Natural killer cell (primary cell): ENCODE measurements around the gene UIMC1. TPM values are rescaled to one million over a fixed set of nuclear protein-coding genes. Genes with fewer than 3 reads are reported as not detected.

Experiments used
- ATAC-seq, 3 donors: fragments of 150-1000 bp in 2 of 3; fragments of 200-7000 bp in 1 of 3; cut with Tn5 transposase; 1 replicate in 1 of 3; 2 replicates in 2 of 3; pipeline ENCODE4 v1.10.0; 2021; ENCODE audit warnings: mild to moderate bottlenecking in 2 of 3, moderate library complexity in 2 of 3
- DNase-seq, 2 donors: peaks; one replicate each; pipeline versions ENCODE4 v3.0.0 to v3.0.0-alpha.2; 2013 to 2021; ENCODE audit warnings: mixed read lengths in 1 of 2
- H3K27ac ChIP-seq: one replicate; pipeline ENCODE4 v1.5.1; 2013; ENCODE audit warnings: mild to moderate bottlenecking, low read length
- H3K27me3 ChIP-seq: one replicate; pipeline ENCODE4 v1.6.1; 2013; ENCODE audit warnings: low read length; ENCODE audit not compliant: control insufficient read depth, insufficient read depth
- H3K36me3 ChIP-seq: one replicate; pipeline ENCODE4 v1.6.1; 2013; ENCODE audit warnings: low read length; ENCODE audit not compliant: control insufficient read depth, insufficient read depth
- H3K4me1 ChIP-seq: one replicate; pipeline ENCODE4 v1.6.1; 2013; ENCODE audit warnings: low read length; ENCODE audit not compliant: control insufficient read depth, insufficient read depth
- H3K4me3 ChIP-seq: one replicate; pipeline ENCODE4 v1.5.1; 2013; ENCODE audit warnings: low read length
- H3K9me3 ChIP-seq: one replicate; pipeline ENCODE4 v1.6.1; 2013; ENCODE audit warnings: low read length; ENCODE audit not compliant: control insufficient read depth, insufficient read depth
- H3K27ac Mint-ChIP-seq, 2 donors: one replicate each; pipeline ENCODE4 v1.8.0; 2022; ENCODE audit warnings: mild to moderate bottlenecking in 2 of 2, mixed read lengths in 2 of 2, moderate library complexity in 1 of 2
- H3K27me3 Mint-ChIP-seq, 2 donors: one replicate each; pipeline ENCODE4 v1.8.0; 2022; ENCODE audit warnings: low read depth in 2 of 2, mixed read lengths in 2 of 2
- H3K36me3 Mint-ChIP-seq: one replicate; pipeline ENCODE4 v1.8.0; 2022; ENCODE audit warnings: mixed read lengths
- H3K4me1 Mint-ChIP-seq, 2 donors: one replicate each; pipeline ENCODE4 v1.8.0; 2022; ENCODE audit warnings: mixed read lengths in 2 of 2
- H3K4me3 Mint-ChIP-seq: one replicate; pipeline ENCODE4 v1.8.0; 2022; ENCODE audit warnings: mild to moderate bottlenecking, moderate library complexity, mixed read lengths
- H3K9me3 Mint-ChIP-seq, 2 donors: one replicate each; pipeline ENCODE4 v1.8.0; 2022; ENCODE audit warnings: mixed read lengths in 2 of 2
- CTCF ChIP-seq: fragments of 200-600 bp; IDR thresholded peaks from one replicate; pipeline ENCODE4 v1.8.0; 2022; ENCODE audit warnings: antibody characterized with exemption
- WGBS: methylation state at CpG from one replicate; pipeline ENCODE4 v1.1.7; 2013; ENCODE audit warnings: missing lambda C conversion rate; ENCODE audit not compliant: insufficient coverage; 5-methylcytosine and 5-hydroxymethylcytosine counted together
- intact Hi-C: fragments of 100-400 bp; cut with micrococcal nuclease; formaldehyde crosslinking; loops from one replicate; pipeline ENCODE4 v1.14.2; 2022
- total RNA-seq, 4 donors: library from RNA; stranded (reverse); fragments of 120-200 nt in 1 of 4; gene quantifications; one replicate each; pipeline versions ENCODE4 v1.2.3 to v1.2.4, GENCODE V29; 2013 to 2022

The UIMC1 gene
- total RNA-seq, 3 donors from 2014 or later (not counting 1 experiment from before 2014, with no cell fraction given), result 55.1 to 75.7 (median 57.3) TPM

DNA sequence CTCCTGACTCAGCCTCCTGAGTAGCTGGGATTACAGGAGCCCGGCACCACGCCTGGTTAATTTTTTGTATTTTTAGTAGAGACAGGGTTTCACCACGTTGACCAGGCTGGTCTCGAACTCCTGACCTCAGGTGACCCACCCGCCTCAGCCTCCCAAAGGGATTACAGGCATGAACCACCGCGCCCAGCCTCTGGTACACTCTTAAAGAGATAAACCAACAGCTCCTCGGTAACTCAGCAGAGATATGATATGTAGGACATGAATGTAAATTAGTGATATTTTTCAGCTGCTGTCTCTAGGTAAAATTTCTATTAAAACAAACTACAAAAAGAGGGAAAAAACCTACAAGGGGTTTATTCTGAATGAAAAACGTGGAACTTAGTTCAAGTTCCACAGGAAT is 64.6 kb downstream of the UIMC1 start:
- 94% methylated on average over 8 of the region's 9 CpGs for WGBS
- ATAC-seq (no peak), DNase-seq (no peak)
- Histone ChIP-seq H3K36me3 (peaks cover 52% of the 10 kb centered on the region), H3K9me3 (no peaks in the 10 kb centered on the region), H3K4me3 (no peak overlapping the region), H3K27me3 (no peaks in the 10 kb centered on the region), H3K4me1 (no peaks in the 10 kb centered on the region), H3K27ac (no peak overlapping the region)
- Mint-ChIP-seq H3K4me1 (no peaks in the 10 kb centered on the region), H3K4me3 (no peak overlapping the region), H3K36me3 (peaks cover 8% of the 10 kb centered on the region), H3K9me3 (no peaks in the 10 kb centered on the region), H3K27ac (no peak overlapping the region), H3K27me3 (no peaks in the 10 kb centered on the region)
- no peak for TF ChIP-seq CTCF
- intact Hi-C loops, result no loop called here

DNA sequence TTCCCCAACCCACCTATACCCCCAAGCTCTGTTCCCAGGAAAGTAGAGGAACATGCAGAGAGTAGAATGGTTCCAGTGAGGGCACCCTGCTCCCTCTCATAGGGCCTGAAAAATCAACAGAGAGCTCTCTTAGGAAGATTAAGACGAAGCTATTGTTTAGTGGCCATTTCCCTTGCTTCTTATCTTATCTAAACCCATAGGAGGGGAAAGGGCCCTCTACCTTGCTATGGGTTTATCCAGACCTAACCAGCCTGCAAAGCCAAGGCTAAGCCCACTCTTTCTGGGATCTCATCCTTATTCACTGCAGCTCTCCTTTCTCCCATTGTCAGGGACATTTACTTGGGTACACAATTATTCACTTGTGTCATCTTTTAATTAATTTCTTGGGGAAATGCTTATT is 68.1 kb downstream of the UIMC1 start:
- peaks cover 13 to 26% of the 10 kb centered on the region in 2 donors for H3K4me1 Mint-ChIP-seq
- H3K4me3 Mint-ChIP-seq, result no peak overlapping the region
- ATAC-seq (no peak), DNase-seq (no peak)
- no peak overlapping the region for H3K27ac ChIP-seq
- peaks cover 8% of the 10 kb centered on the region for H3K36me3 Mint-ChIP-seq
- intact Hi-C loops, result no loop called here
- no peak overlapping the region for H3K27ac Mint-ChIP-seq
- no peaks in the 10 kb centered on the region for H3K9me3 Mint-ChIP-seq
- no peaks in the 10 kb centered on the region for H3K9me3 ChIP-seq
- no peak for TF ChIP-seq CTCF
- H3K36me3 ChIP-seq, result peaks cover 39% of the 10 kb centered on the region
- H3K27me3 ChIP-seq, result no peaks in the 10 kb centered on the region
- no peaks in the 10 kb centered on the region for H3K4me1 ChIP-seq
- no peak overlapping the region for H3K4me3 ChIP-seq
- 100% methylated on average over 1 of the region's 1 CpG for WGBS
- no peaks in the 10 kb centered on the region for H3K27me3 Mint-ChIP-seq

GRCh38 chr5:176935017-176935416 is 71.6 kb downstream of the UIMC1 start:
- Histone ChIP-seq H3K9me3 (no peaks in the 10 kb centered on the region), H3K27ac (no peak overlapping the region), H3K36me3 (peaks cover 31% of the 10 kb centered on the region), H3K4me3 (no peak overlapping the region), H3K27me3 (no peaks in the 10 kb centered on the region), H3K4me1 (no peaks in the 10 kb centered on the region)
- 100% methylated on average over 1 of the region's 1 CpG for WGBS
- Mint-ChIP-seq H3K27me3 (no peaks in the 10 kb centered on the region), H3K27ac (peak overlapping the region; percentile 4 to 47), H3K4me1 (peaks cover 13 to 26% of the 10 kb centered on the region in 2 donors), H3K36me3 (peaks cover 7% of the 10 kb centered on the region), H3K4me3 (no peak overlapping the region), H3K9me3 (no peaks in the 10 kb centered on the region)
- ATAC-seq (no peak), DNase-seq (no peak)
- intact Hi-C loops, result no loop called here
- TF ChIP-seq CTCF, result no peak

DNA sequence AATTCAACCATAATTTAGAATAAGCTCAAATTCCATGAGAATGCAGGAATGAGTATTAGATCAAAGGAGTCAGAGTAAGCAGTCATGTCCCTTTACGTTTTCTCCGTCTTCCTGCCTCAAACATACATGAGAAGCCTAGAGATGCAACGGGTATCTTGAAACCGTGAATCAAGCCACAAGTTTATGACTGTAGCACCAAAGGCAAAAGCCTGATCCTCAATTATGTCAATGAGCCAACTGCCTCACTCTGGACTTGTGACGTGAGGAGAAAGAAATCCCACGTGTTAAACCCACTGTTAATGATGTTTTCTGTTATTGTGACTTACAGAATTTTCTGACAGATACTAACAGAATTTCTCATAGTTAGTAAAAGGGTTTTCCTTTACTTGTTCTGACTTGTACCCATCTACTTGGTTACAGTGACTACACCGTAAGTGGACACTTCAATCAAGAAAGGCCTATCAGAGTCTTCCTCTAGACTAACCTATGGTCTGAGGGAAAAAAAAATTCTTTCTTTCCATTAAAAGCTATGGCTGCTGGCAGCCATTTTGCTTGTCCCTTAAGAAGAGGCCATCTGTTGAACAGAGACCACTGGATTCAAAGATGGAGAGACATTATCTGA is 72.2 kb downstream of the UIMC1 start:
- peak; percentile 71 to 93 (median 91) for ATAC-seq
- 61% methylated on average over 5 of the region's 7 CpGs for WGBS
- Histone ChIP-seq H3K4me1 (no peaks in the 10 kb centered on the region), H3K9me3 (no peaks in the 10 kb centered on the region), H3K27me3 (no peaks in the 10 kb centered on the region), H3K27ac (no peak overlapping the region), H3K4me3 (no peak overlapping the region), H3K36me3 (peaks cover 30% of the 10 kb centered on the region)
- no peak for DNase-seq
- no peaks in the 10 kb centered on the region for H3K9me3 Mint-ChIP-seq
- H3K27ac Mint-ChIP-seq, result peak overlapping the region; percentile 4 to 47
- no peak for TF ChIP-seq CTCF
- intact Hi-C loops, result no loop called here
- peaks cover 7% of the 10 kb centered on the region for H3K36me3 Mint-ChIP-seq
- H3K4me1 Mint-ChIP-seq, result peaks cover 13 to 26% of the 10 kb centered on the region in 2 donors
- no peaks in the 10 kb centered on the region for H3K27me3 Mint-ChIP-seq
- no peak overlapping the region for H3K4me3 Mint-ChIP-seq
